ENCODE measurements around the gene RNASEH2B.

The RNASEH2B gene

GRCh38 chr13:50928102-50928501 lies 18.5 kb downstream of the RNASEH2B start:
- H3K27me3 ChIP-seq (ENCODE audit: low read length) = no peaks in the 10 kb centered on the region
- H3K79me2 ChIP-seq (ENCODE audit: insufficient read depth, low read length) = peaks cover 61% of the 10 kb centered on the region
- peak overlapping the region; percentile 44 for H3K4me2 ChIP-seq (ENCODE audit: low read depth, low read length, poor library complexity, severe bottlenecking)

GRCh38 chr13:50928659-50929462 lies 19.3 kb downstream of the RNASEH2B start:
- Histone ChIP-seq H4K20me1 (ENCODE audit: low read depth, low read length) (no peaks in the 10 kb centered on the region), H3K27me3 (ENCODE audit: low read length) (no peaks in the 10 kb centered on the region), H3K9me2 (replicated peaks; ENCODE audit: insufficient read depth, low read length) (no peaks in the 10 kb centered on the region), H3K9ac (ENCODE audit: low read length) (no peak overlapping the region), H2AFZ (ENCODE audit: low read depth, low read length, severe bottlenecking) (no peak overlapping the region), H3K9me3 (ENCODE audit: insufficient read depth, low read length) (peaks cover 16% of the 10 kb centered on the region), H3K4me3 (ENCODE audit: insufficient read depth, low read length, poor library complexity, severe bottlenecking) (no peak overlapping the region), H3K36me3 (ENCODE audit: low read length) (peaks cover 30% of the 10 kb centered on the region), H3K79me2 (ENCODE audit: insufficient read depth, low read length) (peaks cover 53% of the 10 kb centered on the region), H3K27ac (ENCODE audit: low read depth, low read length) (no peak overlapping the region), H3K4me2 (ENCODE audit: low read depth, low read length, poor library complexity, severe bottlenecking) (no peak overlapping the region), H3F3A (ENCODE audit: insufficient read depth) (peaks cover 2% of the 10 kb centered on the region; the same call in 1 of the 2 replicates)
- no peak for TF ChIP-seq EZH2phosphoT487 (conservative IDR thresholded peaks at IDR 0.05; ENCODE audit: low read length)
- TF ChIP-seq CTCF (IDR thresholded peaks at IDR 0.05; ENCODE audit: insufficient read depth, low read length, poor library complexity, severe bottlenecking) = no peak

More at GRCh38 chr13:50928102-50928501, 18.5 kb downstream of the RNASEH2B start:
- H4K20me1 ChIP-seq (ENCODE audit: low read depth, low read length) = no peaks in the 10 kb centered on the region
- H2AFZ ChIP-seq (ENCODE audit: low read depth, low read length, severe bottlenecking) = no peak overlapping the region
- peaks cover 24% of the 10 kb centered on the region for H3K9me3 ChIP-seq (ENCODE audit: insufficient read depth, low read length)
- H3F3A ChIP-seq (ENCODE audit: insufficient read depth) = peaks cover 2% of the 10 kb centered on the region; the same call in 1 of the 2 replicates
- no peaks in the 10 kb centered on the region for H3K9me2 ChIP-seq (replicated peaks; ENCODE audit: insufficient read depth, low read length)
- no peak overlapping the region for H3K9ac ChIP-seq (ENCODE audit: low read length)
- H3K27ac ChIP-seq (ENCODE audit: low read depth, low read length) = no peak overlapping the region
- TF ChIP-seq EZH2phosphoT487 (conservative IDR thresholded peaks at IDR 0.05; ENCODE audit: low read length) (no peak), CTCF (IDR thresholded peaks at IDR 0.05; ENCODE audit: insufficient read depth, low read length, poor library complexity, severe bottlenecking) (no peak)
- H3K36me3 ChIP-seq (ENCODE audit: low read length) = peaks cover 35% of the 10 kb centered on the region
- no peak overlapping the region for H3K4me3 ChIP-seq (ENCODE audit: insufficient read depth, low read length, poor library complexity, severe bottlenecking)

- no peak overlapping the region for H3K9ac ChIP-seq (ENCODE audit: low read length)
- no peak overlapping the region for H3K4me2 ChIP-seq (ENCODE audit: low read depth, low read length, poor library complexity, severe bottlenecking)
- no peaks in the 10 kb centered on the region for H4K20me1 ChIP-seq (ENCODE audit: low read depth, low read length)
- H3K27ac ChIP-seq (ENCODE audit: low read depth, low read length) = no peak overlapping the region
- H3K9me2 ChIP-seq (replicated peaks; ENCODE audit: insufficient read depth, low read length) = no peaks in the 10 kb centered on the region
- peaks cover 22% of the 10 kb centered on the region for H3K79me2 ChIP-seq (ENCODE audit: insufficient read depth, low read length)
- H3K9me3 ChIP-seq (ENCODE audit: insufficient read depth, low read length) = no peaks in the 10 kb centered on the region
- H3K36me3 ChIP-seq (ENCODE audit: low read length) = peaks cover 35% of the 10 kb centered on the region
- H2AFZ ChIP-seq (ENCODE audit: low read depth, low read length, severe bottlenecking) = no peak overlapping the region
- no peak overlapping the region for H3K4me3 ChIP-seq (ENCODE audit: insufficient read depth, low read length, poor library complexity, severe bottlenecking)
- H3K27me3 ChIP-seq (ENCODE audit: low read length) = no peaks in the 10 kb centered on the region
- H3F3A ChIP-seq (ENCODE audit: insufficient read depth) = peaks cover 2% of the 10 kb centered on the region; the same call in 1 of the 2 replicates
- TF ChIP-seq CTCF (IDR thresholded peaks at IDR 0.05; ENCODE audit: insufficient read depth, low read length, poor library complexity, severe bottlenecking) (no peak), EZH2phosphoT487 (conservative IDR thresholded peaks at IDR 0.05; ENCODE audit: low read length) (no peak)
These were observed 22.5 kb downstream of the RNASEH2B start for GRCh38 chr13:50932091-50932490.

All from SU-DHL-6 (cell line).